ENCODE results near the gene TRMT10C.

Gene TRMT10C

DNA sequence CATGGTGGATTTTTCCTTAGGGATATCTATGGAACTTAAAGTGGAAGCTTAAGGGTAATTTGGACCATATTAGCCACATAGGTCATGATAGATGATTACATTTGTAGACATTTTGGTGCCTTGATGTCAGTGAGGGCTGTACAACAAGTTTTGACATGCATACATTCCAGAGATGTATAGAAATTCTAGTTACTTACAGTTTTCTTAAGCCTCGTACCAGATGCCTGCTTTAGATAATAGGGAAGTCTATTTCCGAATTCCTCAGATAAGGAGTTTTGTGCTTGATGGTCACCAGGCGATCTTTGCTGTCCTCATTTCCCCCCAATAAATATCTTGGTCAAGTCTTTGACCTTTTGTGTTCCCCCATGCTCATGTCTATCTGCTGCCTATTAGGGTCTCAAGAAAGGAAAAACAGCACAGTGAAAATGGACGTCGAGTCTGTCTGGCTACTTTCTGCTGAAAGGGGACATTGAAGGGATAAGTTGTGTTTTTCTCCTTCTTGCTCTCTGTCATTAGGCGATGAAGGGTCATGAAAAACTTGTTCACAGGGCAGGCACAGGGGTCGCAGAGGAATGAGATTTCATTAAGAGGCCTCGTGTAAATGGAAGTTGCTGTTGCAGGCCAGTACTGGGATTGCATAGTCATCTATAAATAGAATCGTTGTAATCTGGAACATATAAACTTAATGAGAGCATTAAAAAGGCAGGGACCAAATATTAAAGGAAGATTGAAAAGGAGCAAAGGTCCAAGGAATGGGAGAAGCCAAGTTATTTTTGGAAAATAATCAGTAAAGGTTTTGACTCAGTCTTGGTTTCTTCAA is 28.7 kb upstream of the TRMT10C start:
- TF ChIP-seq SIN3A (IDR thresholded peaks at IDR 0.05; ENCODE audit: borderline replicate concordance, insufficient read depth, low read length) (no peak), POLR2AphosphoS5 (IDR thresholded peaks at IDR 0.05; ENCODE audit: low read depth, low read length) (no peak), TAF1 (IDR thresholded peaks at IDR 0.05; ENCODE audit: borderline replicate concordance, insufficient read depth, low read length) (no peak)

- TF ChIP-seq TAF1 (IDR thresholded peaks at IDR 0.05; ENCODE audit: borderline replicate concordance, insufficient read depth, low read length): no peak
- no peak for TF ChIP-seq FOXP2 (optimal IDR thresholded peaks at IDR 0.05; ENCODE audit: borderline replicate concordance, extremely low read depth, extremely low read length, insufficient read depth)
- no peak for TF ChIP-seq SIN3A (IDR thresholded peaks at IDR 0.05; ENCODE audit: borderline replicate concordance, insufficient read depth, low read length)
- no peak for TF ChIP-seq REST (IDR thresholded peaks at IDR 0.05; ENCODE audit: insufficient read depth in 1 of 2, low read depth in 2 of 2, low read length in 2 of 2)
- TF ChIP-seq POLR2AphosphoS5 (IDR thresholded peaks at IDR 0.05; ENCODE audit: low read depth, low read length): no peak
Measured at GRCh38 chr3:101533603-101533968, 28.1 kb upstream of the TRMT10C start.

GRCh38 chr3:101535221-101535620 is 26.4 kb upstream of the TRMT10C start:
- no peak for TF ChIP-seq SIN3A (IDR thresholded peaks at IDR 0.05; ENCODE audit: borderline replicate concordance, insufficient read depth, low read length)
- no peak for TF ChIP-seq FOXP2 (optimal IDR thresholded peaks at IDR 0.05; ENCODE audit: borderline replicate concordance, extremely low read depth, extremely low read length, insufficient read depth)
- TF ChIP-seq POLR2AphosphoS5 (IDR thresholded peaks at IDR 0.05; ENCODE audit: low read depth, low read length): no peak

- TF ChIP-seq SIN3A (IDR thresholded peaks at IDR 0.05; ENCODE audit: borderline replicate concordance, insufficient read depth, low read length) (no peak), TAF1 (IDR thresholded peaks at IDR 0.05; ENCODE audit: borderline replicate concordance, insufficient read depth, low read length) (no peak), REST (IDR thresholded peaks at IDR 0.05; ENCODE audit: insufficient read depth in 1 of 2, low read depth in 2 of 2, low read length in 2 of 2) (no peak), POLR2AphosphoS5 (IDR thresholded peaks at IDR 0.05; ENCODE audit: low read depth, low read length) (no peak), FOXP2 (optimal IDR thresholded peaks at IDR 0.05; ENCODE audit: borderline replicate concordance, extremely low read depth, extremely low read length, insufficient read depth) (no peak)
Measured at GRCh38 chr3:101536266-101536665, 25.4 kb upstream of the TRMT10C start.

DNA sequence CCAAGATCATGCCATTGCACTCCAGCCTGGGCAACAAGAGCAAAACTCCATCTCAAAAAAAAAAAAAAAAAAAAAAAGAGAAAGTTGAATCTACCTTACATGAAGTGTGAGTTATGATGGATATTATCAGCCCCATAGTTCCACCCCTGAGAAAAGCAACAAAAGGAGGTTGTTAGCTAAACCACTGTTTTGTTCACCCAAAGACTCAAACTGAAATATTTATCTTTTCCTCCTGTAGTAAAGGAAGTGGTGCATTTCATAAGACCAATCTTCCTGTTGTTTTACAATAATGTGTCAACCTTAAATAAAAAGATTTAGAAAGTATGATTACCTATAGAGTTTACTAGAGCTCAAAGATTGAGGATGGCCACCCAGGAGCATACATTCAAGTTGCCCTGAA is 18.7 kb upstream of the TRMT10C start:
- TF ChIP-seq FOXP2 (optimal IDR thresholded peaks at IDR 0.05; ENCODE audit: borderline replicate concordance, extremely low read depth, extremely low read length, insufficient read depth) (no peak), REST (IDR thresholded peaks at IDR 0.05; ENCODE audit: insufficient read depth in 1 of 2, low read depth in 2 of 2, low read length in 2 of 2) (no peak), TAF1 (IDR thresholded peaks at IDR 0.05; ENCODE audit: borderline replicate concordance, insufficient read depth, low read length) (no peak), POLR2AphosphoS5 (IDR thresholded peaks at IDR 0.05; ENCODE audit: low read depth, low read length) (no peak), SIN3A (IDR thresholded peaks at IDR 0.05; ENCODE audit: borderline replicate concordance, insufficient read depth, low read length) (no peak)

DNA sequence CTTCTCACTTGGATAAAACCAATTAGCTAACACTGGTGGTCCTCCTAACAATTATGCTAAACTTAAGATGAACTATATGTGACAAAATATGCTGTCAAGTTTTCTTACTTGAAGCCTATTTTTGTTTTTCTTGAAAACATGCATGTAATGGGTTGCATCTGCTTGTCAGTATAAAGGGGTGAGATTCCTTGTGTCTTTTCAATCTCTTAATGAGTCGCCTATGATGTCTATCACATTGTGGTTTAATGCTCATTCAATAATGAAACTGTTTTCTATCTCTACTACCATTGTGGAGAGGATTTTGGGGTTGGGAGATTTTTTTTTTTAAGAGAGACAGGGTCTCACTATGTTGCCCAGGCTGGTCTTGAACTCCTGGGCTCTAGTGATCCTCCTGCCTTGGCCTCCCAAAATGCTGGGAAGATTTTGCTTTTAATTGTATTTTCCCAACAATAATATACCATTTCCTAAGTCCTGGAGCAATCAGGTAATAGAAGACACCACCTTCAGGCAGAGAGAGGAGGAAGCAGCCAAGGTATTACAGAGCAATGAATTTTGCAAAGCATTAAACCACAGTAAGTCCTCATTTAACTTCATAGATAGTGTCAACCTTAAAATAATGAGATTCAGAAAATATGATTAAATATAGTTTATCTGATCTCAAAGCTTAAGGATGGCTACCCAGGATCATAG is 17.4 kb upstream of the TRMT10C start:
- no peak for TF ChIP-seq TAF1 (IDR thresholded peaks at IDR 0.05; ENCODE audit: borderline replicate concordance, insufficient read depth, low read length)
- no peak for TF ChIP-seq SIN3A (IDR thresholded peaks at IDR 0.05; ENCODE audit: borderline replicate concordance, insufficient read depth, low read length)
- no peak for TF ChIP-seq REST (IDR thresholded peaks at IDR 0.05; ENCODE audit: insufficient read depth in 1 of 2, low read depth in 2 of 2, low read length in 2 of 2)

Measured in PFSK-1 (cell line).